ENCODE results near the gene AFM.

GRCh38 chr4:73438582-73439215, 42.8 kb upstream of the AFM start:
- no peak for TF ChIP-seq CTCF (IDR thresholded peaks at IDR 0.05)
- TF ChIP-seq POLR2A (IDR thresholded peaks at IDR 0.05) = no peak

Measured in breast epithelium (tissue), 3 donors.